NCI-H526 (cell line): Measurements from ENCODE around the gene EXOC4.
"Not testable (repeated sequence)": the region's sequence is repeated elsewhere in the genome, so short reads cannot be mapped to it uniquely, and the experiment has no call there.

Experiments used
- DNase-seq, 2 experiments: peaks; one replicate each; lab custom pipeline; 2025; lab: John Stamatoyannopoulos, UW

EXOC4 gene

DNA sequence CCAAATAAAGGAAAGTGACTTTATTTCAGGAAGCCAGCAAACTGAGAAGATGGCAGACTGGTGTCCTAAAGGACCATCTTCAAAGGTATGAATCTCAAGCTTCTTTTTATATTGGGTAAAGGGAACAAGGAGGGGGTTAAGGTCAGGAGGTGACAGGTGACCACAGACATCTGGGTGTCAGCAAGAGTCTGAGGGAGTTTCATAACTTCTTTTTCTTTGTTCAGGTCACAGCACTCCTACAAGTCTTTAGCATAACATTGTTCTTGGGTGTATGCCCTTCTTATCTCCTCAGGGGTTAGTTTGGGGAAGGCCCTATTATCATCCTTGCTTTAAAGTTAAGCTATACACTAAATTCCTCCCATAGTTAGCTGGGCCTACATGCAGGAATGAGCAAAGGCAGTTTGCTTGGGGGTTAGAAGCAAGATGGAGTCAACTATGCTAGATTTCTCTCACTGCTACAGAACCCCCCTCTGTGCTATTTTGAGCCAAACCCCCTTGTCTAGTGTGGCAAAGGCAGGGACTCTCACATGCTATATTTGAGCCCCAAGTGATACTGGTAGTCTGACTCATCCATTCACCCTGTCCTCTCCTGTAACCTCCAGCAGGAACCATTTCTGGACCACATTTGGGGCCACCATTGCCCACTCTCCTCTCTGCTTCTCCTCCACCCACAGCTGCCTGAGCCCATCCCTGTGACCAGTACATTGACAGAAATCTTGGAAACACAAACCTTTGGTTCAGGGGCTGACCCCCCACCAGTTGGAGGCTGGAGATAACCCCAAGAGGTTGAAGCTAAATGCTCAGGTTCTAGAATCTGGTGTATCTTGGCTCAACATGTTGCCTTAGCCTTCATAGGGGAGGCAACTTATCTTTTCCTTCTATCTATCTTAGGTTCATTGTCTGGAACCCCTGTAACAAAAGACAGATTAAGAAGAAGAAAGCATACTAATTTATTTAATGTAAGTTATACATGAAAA is 818.8 kb downstream of the EXOC4 start:
- no peak for DNase-seq

- DNase-seq, result peak; percentile 82 to 85
Observed at GRCh38 chr7:134073276-134073675, 820.4 kb downstream of the EXOC4 start.

- no peak for DNase-seq
Observed at GRCh38 chr7:134075799-134076198, 822.9 kb downstream of the EXOC4 start.

DNA sequence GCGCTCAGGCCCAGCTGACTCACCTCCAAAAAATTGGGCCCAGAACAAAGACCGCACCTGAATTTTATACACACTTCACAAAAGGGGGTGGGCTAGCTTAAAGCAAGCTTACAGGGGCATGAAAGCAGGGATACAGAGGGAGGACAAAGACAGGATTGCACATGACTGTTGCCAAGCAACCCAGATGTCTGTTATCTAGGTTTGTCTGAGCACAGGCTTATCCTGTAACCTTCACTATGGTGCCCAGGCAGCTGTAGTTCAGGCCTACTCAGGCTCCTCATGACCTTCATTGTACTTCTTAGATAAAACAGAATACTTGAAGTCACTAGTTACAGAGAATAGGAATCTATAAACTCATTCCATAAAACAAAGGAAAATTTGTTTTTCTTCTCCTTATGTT is 824.7 kb downstream of the EXOC4 start:
- DNase-seq, result not testable (repeated sequence)

DNA sequence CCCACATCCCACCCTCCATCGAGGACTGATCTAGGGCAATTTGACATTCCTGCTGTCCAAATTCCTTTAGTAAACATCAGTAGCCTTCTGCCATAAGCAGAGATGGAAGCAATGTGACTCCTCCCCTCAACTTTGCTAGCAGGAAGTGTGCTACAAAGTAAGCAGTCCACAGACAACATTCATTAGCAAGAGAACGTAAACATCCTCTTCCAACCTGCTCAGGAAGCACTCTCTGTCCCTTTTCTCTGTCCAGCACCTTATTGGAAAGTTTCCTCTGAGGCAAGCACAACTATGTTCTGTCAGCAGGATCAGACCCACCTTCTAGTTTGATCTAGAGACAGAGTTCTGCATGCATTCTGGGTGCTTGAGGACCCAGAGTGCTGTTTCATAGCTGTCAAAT is 826.1 kb downstream of the EXOC4 start:
- no peak for DNase-seq

DNA sequence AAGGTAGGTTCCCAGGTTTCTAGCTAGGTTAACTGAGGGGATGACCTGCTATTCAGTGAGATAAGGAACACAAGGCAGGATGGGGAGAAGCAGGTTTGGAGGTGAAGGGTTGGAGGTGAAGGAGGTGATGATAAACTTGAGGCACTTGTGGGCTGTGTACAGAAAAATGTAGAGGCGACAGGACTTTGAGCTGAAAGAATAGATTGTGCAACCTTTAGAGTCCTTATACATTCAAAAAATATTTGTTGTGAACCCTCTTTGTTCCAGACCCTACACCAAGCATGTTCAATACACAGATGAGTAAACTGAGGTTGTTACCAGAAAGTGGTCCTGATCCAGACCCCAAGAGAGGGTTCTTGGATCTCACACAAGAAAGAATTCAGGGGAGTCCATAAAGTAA is 828.8 kb downstream of the EXOC4 start:
- no peak for DNase-seq

DNA sequence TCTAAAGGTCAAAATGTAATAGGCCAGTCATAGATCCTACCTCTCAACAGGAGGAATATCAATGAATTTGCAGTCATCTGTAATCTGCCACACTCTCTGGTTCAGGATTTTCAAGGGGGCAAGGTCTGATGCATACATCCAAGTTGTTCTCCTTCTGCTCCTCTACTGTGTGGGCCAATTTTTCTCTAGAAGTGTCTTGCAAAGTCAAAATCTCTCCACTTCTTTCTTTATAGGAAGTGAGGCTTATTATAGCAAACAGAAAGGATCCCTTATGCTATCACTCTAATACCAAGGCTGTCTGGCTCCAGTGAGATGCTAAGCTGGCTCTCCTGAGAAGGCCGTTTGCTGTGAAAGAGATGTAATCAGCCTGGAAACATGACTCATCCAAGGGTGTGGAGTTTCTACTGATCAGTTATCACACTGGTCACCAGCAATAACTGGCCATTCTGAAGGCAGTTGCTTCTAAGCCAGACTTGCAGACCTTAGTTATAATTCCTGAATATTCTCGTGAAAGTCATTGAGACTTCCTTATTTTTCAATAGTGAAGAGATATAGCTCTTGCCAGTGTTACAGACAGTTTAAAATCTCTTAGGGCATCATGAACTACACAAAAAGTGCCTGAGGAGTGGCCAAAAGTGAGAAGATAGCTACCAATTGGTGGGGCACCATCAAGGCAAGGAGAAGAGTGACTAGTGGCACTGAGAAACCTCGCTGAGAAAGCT is 831.0 kb downstream of the EXOC4 start:
- DNase-seq, result no peak

DNA sequence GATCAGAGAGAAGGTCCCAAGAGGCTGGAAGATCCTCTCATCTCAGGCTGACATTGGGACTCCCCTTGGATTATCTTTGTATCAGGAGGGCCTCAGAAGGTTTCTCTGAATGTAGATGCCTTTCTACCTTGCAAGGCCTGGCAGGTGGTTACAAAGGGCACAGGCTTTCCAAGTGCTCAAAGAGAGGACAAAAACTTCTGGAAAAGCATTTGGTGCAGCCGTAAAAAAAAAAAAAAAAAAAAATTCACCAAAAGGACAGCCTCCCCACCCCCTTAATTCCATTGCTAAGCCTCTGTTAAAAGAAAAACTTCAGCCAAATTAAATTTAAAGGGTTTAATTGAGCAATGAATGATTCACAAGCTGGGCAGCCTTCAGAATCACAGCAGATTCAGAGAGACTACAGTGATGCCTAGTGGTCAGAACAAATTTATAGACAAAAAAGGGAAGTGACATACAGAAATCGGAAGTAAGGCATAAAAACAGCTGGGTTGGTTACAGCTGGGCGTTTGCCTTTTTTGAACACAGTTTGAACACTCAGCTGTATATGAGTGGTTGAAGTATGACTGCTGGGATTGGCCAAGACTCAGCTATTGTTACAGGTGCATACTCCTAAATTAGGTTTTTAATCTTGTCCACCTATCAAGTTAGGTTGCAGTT is 831.7 kb downstream of the EXOC4 start:
- DNase-seq, result no peak

DNA sequence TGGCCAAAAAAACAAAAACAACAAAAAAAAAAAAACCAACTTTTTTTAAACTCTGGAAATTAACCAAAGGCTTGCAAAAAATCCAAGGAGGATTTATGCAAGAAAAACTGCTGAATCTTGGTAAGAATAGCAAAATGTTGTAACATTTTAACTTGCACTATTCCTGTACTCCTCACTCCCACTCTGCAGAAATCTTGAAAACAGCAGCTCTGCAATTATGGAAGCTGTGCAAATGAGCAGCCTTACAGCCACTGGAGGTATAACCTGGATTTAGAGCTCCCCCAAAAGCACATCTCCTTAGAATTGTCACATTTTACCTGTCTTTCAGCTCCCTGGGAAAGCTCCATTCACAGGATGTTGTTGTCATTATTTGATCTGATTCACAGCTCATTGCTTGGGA is 832.4 kb downstream of the EXOC4 start:
- DNase-seq, result no peak

GRCh38 chr7:134086998-134087735 is 834.3 kb downstream of the EXOC4 start:
- no peak for DNase-seq

GRCh38 chr7:134088199-134088598 is 835.3 kb downstream of the EXOC4 start:
- DNase-seq, result no peak

DNA sequence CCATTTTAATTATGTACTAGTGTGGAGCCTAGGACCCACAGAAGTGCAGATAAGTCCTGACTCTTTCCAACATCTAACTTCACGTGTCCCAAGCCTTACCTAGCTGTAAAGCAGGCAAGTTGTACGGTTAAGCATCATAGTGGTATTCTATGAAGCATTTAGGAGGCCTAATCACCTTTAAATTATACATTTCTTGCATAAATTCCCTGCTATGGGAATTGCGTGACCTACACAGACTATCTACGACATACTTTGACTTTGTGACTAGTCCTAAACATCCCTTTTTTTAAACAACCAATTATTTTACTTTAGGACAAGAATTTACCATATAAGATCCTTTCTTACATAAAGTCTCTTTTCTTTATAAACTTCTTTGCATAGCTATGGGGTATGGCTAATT is 836.6 kb downstream of the EXOC4 start:
- DNase-seq, result no peak

DNA sequence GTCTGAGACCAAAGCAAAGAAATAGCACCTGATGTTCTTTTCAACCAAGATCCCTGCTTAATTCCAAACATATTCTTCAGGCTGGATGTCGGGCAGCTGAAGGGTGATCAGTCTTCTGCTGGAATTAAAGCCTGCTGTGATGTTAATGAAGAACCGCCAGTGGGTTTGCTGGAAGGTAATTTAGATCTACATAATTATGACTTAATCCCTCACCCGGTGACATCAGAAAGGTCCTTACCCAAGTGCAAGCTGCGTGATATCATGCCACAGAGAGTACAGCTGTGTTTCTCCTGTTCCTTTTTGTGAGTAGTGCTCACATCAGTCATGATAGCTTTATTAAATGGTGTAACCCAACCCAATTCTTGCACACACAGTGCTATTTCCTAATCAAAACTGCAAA is 845.2 kb downstream of the EXOC4 start:
- no peak for DNase-seq

- no peak for DNase-seq
Observed at GRCh38 chr7:134101716-134102115, 848.8 kb downstream of the EXOC4 start.

- no peak for DNase-seq
Observed at GRCh38 chr7:134104166-134104565, 851.3 kb downstream of the EXOC4 start.

- DNase-seq, result no peak
Observed at GRCh38 chr7:134105841-134106240, 853.0 kb downstream of the EXOC4 start.

GRCh38 chr7:134108802-134109201 is 855.9 kb downstream of the EXOC4 start:
- no peak for DNase-seq

DNA sequence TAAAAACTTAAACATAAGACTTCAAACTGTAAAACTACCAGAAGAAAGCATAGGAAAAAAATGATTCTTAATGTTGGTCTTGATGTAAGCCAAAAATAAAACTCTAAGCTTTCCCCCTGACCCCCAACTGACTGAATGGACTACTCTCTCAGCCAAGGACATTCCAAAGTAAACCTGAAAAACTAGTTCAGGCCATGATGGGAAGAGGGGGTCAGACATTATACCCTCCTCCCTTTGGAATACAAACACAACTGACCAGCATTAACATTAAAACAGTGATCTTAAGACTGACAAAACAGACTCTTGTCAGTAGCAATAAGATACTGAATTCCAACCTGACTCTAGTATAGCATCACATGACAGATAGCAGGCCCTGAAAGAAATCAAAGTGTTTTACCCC is 860.8 kb downstream of the EXOC4 start:
- no peak for DNase-seq

GRCh38 chr7:134114992-134115391 is 862.1 kb downstream of the EXOC4 start:
- no peak for DNase-seq
